GM12878 (cell line): ENCODE data around the gene NOC4L. TPM values are rescaled to one million over a fixed set of nuclear protein-coding genes. Genes with fewer than 3 reads are reported as not detected.
A peak's percentile ranks its signal among the peaks of the same experiment; 100 is the strongest.

ENCODE experiments used
- ATF7 ChIP-seq: fragments of 450-650 bp; IDR thresholded peaks from 2 replicates; pipeline ENCODE4 v1.6.1; 2016; ENCODE audit warnings: low read depth, mild to moderate bottlenecking
- CBFB ChIP-seq: IDR thresholded peaks from 2 replicates; pipeline ENCODE4 v1.6.1; 2016; ENCODE audit warnings: antibody characterized with exemption, low read depth
- CREB1 ChIP-seq: IDR thresholded peaks from 2 replicates; pipeline ENCODE4 v1.6.1; 2012; ENCODE audit warnings: low read depth, mild to moderate bottlenecking, inconsistent platforms
- FOS ChIP-seq: IDR thresholded peaks from 3 replicates; pipeline ENCODE4 v1.6.1; 2011; ENCODE audit warnings: borderline replicate concordance; ENCODE audit not compliant: insufficient read length; ENCODE audit errors: extremely low read depth
- GATAD2B ChIP-seq: fragments of 450-650 bp; conservative IDR thresholded peaks from 2 replicates; pipeline ENCODE4 v1.6.1; 2017; ENCODE audit warnings: low read depth, mild to moderate bottlenecking, moderate library complexity
- JUNB ChIP-seq: IDR thresholded peaks from 2 replicates; pipeline ENCODE4 v1.6.1; 2016; ENCODE audit warnings: antibody characterized with exemption, mild to moderate bottlenecking
- LARP7 ChIP-seq: fragments of 450-650 bp; IDR thresholded peaks from 2 replicates; pipeline ENCODE4 v1.6.1; 2017; ENCODE audit warnings: mild to moderate bottlenecking
- NFYA ChIP-seq: IDR thresholded peaks from 2 replicates; pipeline ENCODE4 v1.6.1; 2011; ENCODE audit warnings: low read depth, mild to moderate bottlenecking, low read length, improper control_type of control experiment, borderline replicate concordance
- PAX5 ChIP-seq: IDR thresholded peaks from 2 replicates; pipeline ENCODE4 v1.6.1; 2011; ENCODE audit warnings: low read depth, low read length, borderline replicate concordance
- RELA ChIP-seq: fragments of 450-650 bp; IDR thresholded peaks from 2 replicates; pipeline ENCODE4 v1.8.0; 2014; ENCODE audit warnings: borderline replicate concordance; ENCODE audit not compliant: partially characterized antibody
- SREBF2 ChIP-seq: IDR thresholded peaks from 2 replicates; pipeline ENCODE4 v1.6.1; 2012; ENCODE audit warnings: mild to moderate bottlenecking, low read length
- YBX1 ChIP-seq: fragments of 450-650 bp; IDR thresholded peaks from 2 replicates; pipeline ENCODE4 v1.6.1; 2016; ENCODE audit warnings: antibody characterized with exemption
- ZNF384 ChIP-seq: IDR thresholded peaks from 2 replicates; pipeline ENCODE4 v1.6.1; 2012; ENCODE audit warnings: low read depth, mild to moderate bottlenecking, low read length, improper control_type of control experiment, borderline replicate concordance
- polyA plus RNA-seq, 11 experiments: library from polyadenylated mRNA; depleted of rRNA in 4 of 11; unstranded in 6 of 11; stranded (reverse) in 5 of 11; fragments of >200 nt; fragmentation: Nextera tagmentation in 4 of 11; fragmentation: Illumina TruSeq in 1 of 11; extraction: Ambion mirVana in 4 of 11; extraction: Trizol in 1 of 11; gene quantifications; 1 replicate in 1 of 11; 2 replicates in 10 of 11; pipeline versions ENCODE4 v1.2.1 to v1.2.3, GENCODE V29; 2011 to 2016; ENCODE audit warnings: inconsistent platforms in 2 of 11, missing spikeins in 2 of 11, low read depth in 1 of 11
- total RNA-seq, 4 experiments: library from RNA; depleted of rRNA in 3 of 4; stranded (reverse); fragments of >200 nt in 3 of 4; fragmentation: Illumina TruSeq in 1 of 4; extraction: Trizol in 1 of 4; gene quantifications; 2 replicates each; pipeline versions ENCODE4 v1.2.1 to v1.2.3, GENCODE V29; 2013 to 2021
- TF ChIP-seq, protein P1 (sequence below): fragments of 450-650 bp; IDR thresholded peaks from 2 replicates; pipeline ENCODE4 v1.6.1; 2018; ENCODE audit warnings: borderline replicate concordance, mild to moderate bottlenecking; ENCODE audit not compliant: partially characterized antibody
- TF ChIP-seq, protein P2 (sequence below): fragments of 450-650 bp; IDR thresholded peaks from 2 replicates; pipeline ENCODE4 v1.6.1; 2016; ENCODE audit warnings: mild to moderate bottlenecking
- TF ChIP-seq, protein P3 (sequence below): fragments of 450-650 bp; formaldehyde crosslinking; IDR thresholded peaks from 2 replicates; pipeline ENCODE4 v1.4.0; 2020; ENCODE audit warnings: mild to moderate bottlenecking, moderate library complexity
- TF ChIP-seq, protein P4 (sequence below): fragments of 450-650 bp; IDR thresholded peaks from 2 replicates; pipeline ENCODE4 v1.6.1; 2017; ENCODE audit warnings: antibody characterized with exemption, mild to moderate bottlenecking, moderate library complexity
- TF ChIP-seq, protein P5 (sequence below): fragments of 450-650 bp; IDR thresholded peaks from 2 replicates; pipeline ENCODE4 v1.6.1; 2017; ENCODE audit warnings: low read depth, mild to moderate bottlenecking, moderate library complexity

NOC4L gene
- total and polyA plus RNA-seq, 10 of the 15 experiments (the other 5 are each of a cell fraction or from before 2014, with no cell fraction given) = 0.72 to 68.2 (median 15.2) TPM

DNA sequence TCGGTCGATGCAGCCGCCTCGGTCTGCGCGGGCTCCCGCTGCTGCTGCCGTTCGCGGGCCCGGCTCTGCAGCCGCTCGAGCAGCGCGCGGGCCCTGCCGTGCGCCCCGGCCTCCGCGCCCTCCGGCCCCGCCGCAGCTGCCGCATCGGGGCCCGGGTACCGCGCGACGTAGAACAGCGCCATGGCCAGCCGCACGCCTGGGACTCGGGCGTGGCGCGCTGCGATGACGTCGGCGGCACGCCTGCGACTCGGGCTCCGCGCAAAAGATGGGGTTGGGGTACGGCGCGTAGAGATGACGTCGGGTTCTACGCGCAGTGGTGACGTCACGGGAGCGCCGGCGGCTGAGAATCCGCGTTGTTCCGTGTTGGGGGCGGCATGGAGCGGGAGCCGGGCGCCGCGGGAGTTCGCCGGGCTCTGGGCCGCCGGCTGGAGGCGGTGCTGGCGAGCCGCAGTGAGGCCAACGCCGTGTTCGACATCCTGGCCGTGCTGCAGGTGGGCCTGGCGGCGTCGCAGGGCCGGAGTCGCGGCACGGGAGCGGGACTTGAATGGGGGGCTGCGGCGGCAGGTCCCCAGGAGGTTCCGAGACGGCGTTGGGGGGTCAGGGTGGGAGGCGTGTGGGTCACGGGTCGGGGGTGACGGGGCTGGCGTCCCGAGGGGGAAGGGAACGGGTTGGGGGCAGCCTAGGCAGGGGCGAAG, at the start of gene NOC4L, which contains the start of gene DDX51 (continued):
- TF ChIP-seq, protein P1, sequence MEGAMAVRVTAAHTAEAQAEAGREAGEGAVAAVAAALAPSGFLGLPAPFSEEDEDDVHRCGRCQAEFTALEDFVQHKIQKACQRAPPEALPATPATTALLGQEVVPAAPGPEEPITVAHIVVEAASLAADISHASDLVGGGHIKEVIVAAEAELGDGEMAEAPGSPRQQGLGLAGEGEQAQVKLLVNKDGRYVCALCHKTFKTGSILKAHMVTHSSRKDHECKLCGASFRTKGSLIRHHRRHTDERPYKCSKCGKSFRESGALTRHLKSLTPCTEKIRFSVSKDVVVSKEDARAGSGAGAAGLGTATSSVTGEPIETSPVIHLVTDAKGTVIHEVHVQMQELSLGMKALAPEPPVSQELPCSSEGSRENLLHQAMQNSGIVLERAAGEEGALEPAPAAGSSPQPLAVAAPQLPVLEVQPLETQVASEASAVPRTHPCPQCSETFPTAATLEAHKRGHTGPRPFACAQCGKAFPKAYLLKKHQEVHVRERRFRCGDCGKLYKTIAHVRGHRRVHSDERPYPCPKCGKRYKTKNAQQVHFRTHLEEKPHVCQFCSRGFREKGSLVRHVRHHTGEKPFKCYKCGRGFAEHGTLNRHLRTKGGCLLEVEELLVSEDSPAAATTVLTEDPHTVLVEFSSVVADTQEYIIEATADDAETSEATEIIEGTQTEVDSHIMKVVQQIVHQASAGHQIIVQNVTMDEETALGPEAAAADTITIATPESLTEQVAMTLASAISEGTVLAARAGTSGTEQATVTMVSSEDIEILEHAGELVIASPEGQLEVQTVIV = peak; percentile 53
- TF ChIP-seq, protein P2, sequence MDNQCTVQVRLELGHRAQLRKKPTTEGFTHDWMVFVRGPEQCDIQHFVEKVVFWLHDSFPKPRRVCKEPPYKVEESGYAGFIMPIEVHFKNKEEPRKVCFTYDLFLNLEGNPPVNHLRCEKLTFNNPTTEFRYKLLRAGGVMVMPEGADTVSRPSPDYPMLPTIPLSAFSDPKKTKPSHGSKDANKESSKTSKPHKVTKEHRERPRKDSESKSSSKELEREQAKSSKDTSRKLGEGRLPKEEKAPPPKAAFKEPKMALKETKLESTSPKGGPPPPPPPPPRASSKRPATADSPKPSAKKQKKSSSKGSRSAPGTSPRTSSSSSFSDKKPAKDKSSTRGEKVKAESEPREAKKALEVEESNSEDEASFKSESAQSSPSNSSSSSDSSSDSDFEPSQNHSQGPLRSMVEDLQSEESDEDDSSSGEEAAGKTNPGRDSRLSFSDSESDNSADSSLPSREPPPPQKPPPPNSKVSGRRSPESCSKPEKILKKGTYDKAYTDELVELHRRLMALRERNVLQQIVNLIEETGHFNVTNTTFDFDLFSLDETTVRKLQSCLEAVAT = no peak
- peak; percentile 57; the same call in 1 of the 2 replicates for TF ChIP-seq PAX5
- TF ChIP-seq, protein P3, sequence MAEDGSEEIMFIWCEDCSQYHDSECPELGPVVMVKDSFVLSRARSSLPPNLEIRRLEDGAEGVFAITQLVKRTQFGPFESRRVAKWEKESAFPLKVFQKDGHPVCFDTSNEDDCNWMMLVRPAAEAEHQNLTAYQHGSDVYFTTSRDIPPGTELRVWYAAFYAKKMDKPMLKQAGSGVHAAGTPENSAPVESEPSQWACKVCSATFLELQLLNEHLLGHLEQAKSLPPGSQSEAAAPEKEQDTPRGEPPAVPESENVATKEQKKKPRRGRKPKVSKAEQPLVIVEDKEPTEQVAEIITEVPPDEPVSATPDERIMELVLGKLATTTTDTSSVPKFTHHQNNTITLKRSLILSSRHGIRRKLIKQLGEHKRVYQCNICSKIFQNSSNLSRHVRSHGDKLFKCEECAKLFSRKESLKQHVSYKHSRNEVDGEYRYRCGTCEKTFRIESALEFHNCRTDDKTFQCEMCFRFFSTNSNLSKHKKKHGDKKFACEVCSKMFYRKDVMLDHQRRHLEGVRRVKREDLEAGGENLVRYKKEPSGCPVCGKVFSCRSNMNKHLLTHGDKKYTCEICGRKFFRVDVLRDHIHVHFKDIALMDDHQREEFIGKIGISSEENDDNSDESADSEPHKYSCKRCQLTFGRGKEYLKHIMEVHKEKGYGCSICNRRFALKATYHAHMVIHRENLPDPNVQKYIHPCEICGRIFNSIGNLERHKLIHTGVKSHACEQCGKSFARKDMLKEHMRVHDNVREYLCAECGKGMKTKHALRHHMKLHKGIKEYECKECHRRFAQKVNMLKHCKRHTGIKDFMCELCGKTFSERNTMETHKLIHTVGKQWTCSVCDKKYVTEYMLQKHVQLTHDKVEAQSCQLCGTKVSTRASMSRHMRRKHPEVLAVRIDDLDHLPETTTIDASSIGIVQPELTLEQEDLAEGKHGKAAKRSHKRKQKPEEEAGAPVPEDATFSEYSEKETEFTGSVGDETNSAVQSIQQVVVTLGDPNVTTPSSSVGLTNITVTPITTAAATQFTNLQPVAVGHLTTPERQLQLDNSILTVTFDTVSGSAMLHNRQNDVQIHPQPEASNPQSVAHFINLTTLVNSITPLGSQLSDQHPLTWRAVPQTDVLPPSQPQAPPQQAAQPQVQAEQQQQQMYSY = no peak
- peak; percentile 97 for TF ChIP-seq RELA
- TF ChIP-seq LARP7 = peak; percentile 89
- TF ChIP-seq, protein P4, sequence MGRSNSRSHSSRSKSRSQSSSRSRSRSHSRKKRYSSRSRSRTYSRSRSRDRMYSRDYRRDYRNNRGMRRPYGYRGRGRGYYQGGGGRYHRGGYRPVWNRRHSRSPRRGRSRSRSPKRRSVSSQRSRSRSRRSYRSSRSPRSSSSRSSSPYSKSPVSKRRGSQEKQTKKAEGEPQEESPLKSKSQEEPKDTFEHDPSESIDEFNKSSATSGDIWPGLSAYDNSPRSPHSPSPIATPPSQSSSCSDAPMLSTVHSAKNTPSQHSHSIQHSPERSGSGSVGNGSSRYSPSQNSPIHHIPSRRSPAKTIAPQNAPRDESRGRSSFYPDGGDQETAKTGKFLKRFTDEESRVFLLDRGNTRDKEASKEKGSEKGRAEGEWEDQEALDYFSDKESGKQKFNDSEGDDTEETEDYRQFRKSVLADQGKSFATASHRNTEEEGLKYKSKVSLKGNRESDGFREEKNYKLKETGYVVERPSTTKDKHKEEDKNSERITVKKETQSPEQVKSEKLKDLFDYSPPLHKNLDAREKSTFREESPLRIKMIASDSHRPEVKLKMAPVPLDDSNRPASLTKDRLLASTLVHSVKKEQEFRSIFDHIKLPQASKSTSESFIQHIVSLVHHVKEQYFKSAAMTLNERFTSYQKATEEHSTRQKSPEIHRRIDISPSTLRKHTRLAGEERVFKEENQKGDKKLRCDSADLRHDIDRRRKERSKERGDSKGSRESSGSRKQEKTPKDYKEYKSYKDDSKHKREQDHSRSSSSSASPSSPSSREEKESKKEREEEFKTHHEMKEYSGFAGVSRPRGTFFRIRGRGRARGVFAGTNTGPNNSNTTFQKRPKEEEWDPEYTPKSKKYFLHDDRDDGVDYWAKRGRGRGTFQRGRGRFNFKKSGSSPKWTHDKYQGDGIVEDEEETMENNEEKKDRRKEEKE = 0 out of 2 replicates have a peak, but pooled peaks have one; percentile 28
- TF ChIP-seq, protein P5, sequence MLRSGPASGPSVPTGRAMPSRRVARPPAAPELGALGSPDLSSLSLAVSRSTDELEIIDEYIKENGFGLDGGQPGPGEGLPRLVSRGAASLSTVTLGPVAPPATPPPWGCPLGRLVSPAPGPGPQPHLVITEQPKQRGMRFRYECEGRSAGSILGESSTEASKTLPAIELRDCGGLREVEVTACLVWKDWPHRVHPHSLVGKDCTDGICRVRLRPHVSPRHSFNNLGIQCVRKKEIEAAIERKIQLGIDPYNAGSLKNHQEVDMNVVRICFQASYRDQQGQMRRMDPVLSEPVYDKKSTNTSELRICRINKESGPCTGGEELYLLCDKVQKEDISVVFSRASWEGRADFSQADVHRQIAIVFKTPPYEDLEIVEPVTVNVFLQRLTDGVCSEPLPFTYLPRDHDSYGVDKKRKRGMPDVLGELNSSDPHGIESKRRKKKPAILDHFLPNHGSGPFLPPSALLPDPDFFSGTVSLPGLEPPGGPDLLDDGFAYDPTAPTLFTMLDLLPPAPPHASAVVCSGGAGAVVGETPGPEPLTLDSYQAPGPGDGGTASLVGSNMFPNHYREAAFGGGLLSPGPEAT = peak; percentile 86
- TF ChIP-seq ATF7 = peak; percentile 93
- TF ChIP-seq ZNF384 = no peak
- no peak for TF ChIP-seq YBX1
- peak; percentile 62; the same call in 1 of the 2 replicates for TF ChIP-seq GATAD2B
- peak; percentile 100 for TF ChIP-seq CREB1
- TF ChIP-seq JUNB = no peak
- TF ChIP-seq SREBF2 = no peak
- peak; percentile 71; the same call in 1 of the 2 replicates for TF ChIP-seq CBFB
- no peak for TF ChIP-seq FOS
- TF ChIP-seq NFYA = no peak
